Measurements from ENCODE around the gene DNASE1.

DNA sequence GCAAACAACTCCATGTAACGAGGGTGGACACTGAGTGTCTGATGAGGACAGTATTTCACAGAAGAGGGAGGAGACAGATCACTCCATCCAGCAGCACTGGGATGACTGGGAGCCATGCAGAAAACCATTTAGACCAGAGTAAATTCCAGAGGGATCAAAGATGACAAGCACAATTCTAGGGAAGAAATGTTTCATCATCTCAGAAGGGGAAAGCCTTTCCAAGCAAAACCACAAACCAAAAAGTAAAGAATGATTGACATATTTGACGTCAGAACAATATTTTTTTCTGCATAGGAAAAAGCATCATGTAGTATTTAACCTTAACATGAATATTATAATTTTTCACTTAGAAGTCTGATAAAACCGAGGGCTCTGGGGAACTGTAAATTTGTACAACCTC is 4.8 kb downstream of the DNASE1 start:
- TF ChIP-seq, protein P1, sequence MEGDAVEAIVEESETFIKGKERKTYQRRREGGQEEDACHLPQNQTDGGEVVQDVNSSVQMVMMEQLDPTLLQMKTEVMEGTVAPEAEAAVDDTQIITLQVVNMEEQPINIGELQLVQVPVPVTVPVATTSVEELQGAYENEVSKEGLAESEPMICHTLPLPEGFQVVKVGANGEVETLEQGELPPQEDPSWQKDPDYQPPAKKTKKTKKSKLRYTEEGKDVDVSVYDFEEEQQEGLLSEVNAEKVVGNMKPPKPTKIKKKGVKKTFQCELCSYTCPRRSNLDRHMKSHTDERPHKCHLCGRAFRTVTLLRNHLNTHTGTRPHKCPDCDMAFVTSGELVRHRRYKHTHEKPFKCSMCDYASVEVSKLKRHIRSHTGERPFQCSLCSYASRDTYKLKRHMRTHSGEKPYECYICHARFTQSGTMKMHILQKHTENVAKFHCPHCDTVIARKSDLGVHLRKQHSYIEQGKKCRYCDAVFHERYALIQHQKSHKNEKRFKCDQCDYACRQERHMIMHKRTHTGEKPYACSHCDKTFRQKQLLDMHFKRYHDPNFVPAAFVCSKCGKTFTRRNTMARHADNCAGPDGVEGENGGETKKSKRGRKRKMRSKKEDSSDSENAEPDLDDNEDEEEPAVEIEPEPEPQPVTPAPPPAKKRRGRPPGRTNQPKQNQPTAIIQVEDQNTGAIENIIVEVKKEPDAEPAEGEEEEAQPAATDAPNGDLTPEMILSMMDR (IDR thresholded peaks at IDR 0.05), result no peak
- no peak for TF ChIP-seq POLR2A (IDR thresholded peaks at IDR 0.05)
